IPS-15b (cell line): ENCODE data around the gene RAB35.

Experiments used
- H3K27me3 ChIP-seq: one replicate; pipeline ENCODE4 v1.6.1; 2013; ENCODE audit warnings: low read length; ENCODE audit not compliant: control insufficient read depth, insufficient read depth
- H3K36me3 ChIP-seq: one replicate; pipeline ENCODE4 v1.6.1; 2013; ENCODE audit warnings: low read length; ENCODE audit not compliant: control insufficient read depth, insufficient read depth
- H3K4me1 ChIP-seq: one replicate; pipeline ENCODE4 v1.6.1; 2013; ENCODE audit warnings: mild to moderate bottlenecking, low read length; ENCODE audit not compliant: control insufficient read depth, insufficient read depth
- H3K4me3 ChIP-seq: one replicate; pipeline ENCODE4 v1.5.1; 2013; ENCODE audit warnings: low read depth, low read length
- H3K9ac ChIP-seq: one replicate; pipeline ENCODE4 v1.6.1; 2013; ENCODE audit warnings: low read depth, mild to moderate bottlenecking, low read length
- H3K9me3 ChIP-seq: one replicate; pipeline ENCODE4 v1.6.1; 2013; ENCODE audit warnings: mild to moderate bottlenecking, low read length; ENCODE audit not compliant: control insufficient read depth, insufficient read depth

RAB35 gene

DNA sequence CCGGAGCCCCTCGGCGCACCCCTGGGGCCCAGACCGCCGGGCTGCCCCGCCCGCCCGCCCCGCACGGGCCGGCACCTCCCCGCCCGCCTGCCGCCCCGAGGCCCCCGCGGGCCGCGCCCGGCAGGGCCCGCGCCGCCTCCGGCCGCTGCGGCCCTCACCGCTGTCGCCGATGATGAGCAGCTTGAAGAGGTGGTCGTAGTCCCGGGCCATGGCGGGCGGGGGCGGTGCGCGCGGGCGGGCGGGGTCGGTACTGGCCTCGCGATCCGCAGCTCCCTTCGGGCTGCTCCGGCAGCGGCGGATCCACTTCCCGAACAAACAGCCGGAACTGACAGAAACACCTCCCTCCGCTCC, at the start of gene RAB35:
RAB35 (minus strand) TSS at position 313 of the 351 bp plus-strand sequence; CDS start at position 210, 103 bp downstream.
- Histone ChIP-seq H3K9me3 (no peaks in the 10 kb centered on the region), H3K36me3 (peaks cover 3% of the 10 kb centered on the region), H3K4me1 (peaks cover 13% of the 10 kb centered on the region), H3K4me3 (peak within 1 kb of the TSS; percentile 92), H3K9ac (peak within 1 kb of the TSS; percentile 87), H3K27me3 (no peaks in the 10 kb centered on the region)

GRCh38 chr12:120164293-120164692, 47.7 kb upstream of the RAB35 start:
- Histone ChIP-seq H3K36me3 (peaks cover 71% of the 10 kb centered on the region), H3K9ac (no peak overlapping the region), H3K27me3 (no peaks in the 10 kb centered on the region), H3K4me1 (no peaks in the 10 kb centered on the region), H3K4me3 (no peak overlapping the region), H3K9me3 (no peaks in the 10 kb centered on the region)

DNA sequence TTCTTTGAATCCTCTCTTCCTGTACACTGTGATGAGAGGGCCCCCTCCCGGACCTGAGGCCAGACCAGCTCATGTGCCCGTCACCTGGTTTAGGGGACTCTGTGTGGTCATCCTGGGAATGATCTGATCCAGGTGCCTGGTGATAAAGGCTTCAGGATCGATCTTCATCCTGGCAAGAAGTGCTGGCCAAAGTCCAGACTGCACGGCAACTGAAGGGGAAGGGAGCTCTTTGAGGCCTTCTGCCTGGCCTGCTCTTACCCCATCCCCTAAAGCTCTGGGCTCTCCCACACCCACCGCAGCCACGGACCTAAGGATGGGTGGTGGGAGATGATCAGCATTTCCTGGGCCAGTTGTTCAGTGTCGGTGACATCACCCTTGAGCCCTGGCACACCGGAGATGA, 46.2 kb upstream of the RAB35 start:
- Histone ChIP-seq H3K9me3 (no peaks in the 10 kb centered on the region), H3K4me3 (no peak overlapping the region), H3K36me3 (peaks cover 74% of the 10 kb centered on the region), H3K9ac (no peak overlapping the region), H3K27me3 (no peaks in the 10 kb centered on the region), H3K4me1 (no peaks in the 10 kb centered on the region)

DNA sequence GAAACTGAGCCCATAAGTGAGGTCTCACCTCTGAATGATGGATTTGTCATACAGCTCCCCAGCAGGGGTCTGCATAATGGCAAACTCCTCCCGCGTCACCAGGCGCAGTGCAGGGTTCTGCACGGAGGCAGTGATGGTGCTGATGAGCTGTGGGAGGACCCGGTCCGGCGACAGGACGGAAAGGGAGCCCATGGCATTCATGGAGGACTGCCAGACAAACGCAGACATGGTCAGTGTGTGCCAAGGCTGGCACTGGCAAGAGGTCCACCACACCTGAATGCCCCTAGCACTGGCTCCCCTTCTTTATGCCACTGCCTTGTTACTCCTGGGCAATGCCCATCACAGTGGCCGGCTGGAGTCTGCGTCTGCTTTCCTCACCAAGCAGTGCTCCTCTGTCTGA, 45.3 kb upstream of the RAB35 start:
- Histone ChIP-seq H3K36me3 (peaks cover 82% of the 10 kb centered on the region), H3K27me3 (no peaks in the 10 kb centered on the region), H3K9me3 (no peaks in the 10 kb centered on the region)

GRCh38 chr12:120159509-120160237, 43.1 kb upstream of the RAB35 start:
- Histone ChIP-seq H3K4me3 (no peak overlapping the region), H3K9me3 (no peaks in the 10 kb centered on the region), H3K36me3 (peaks cover 94% of the 10 kb centered on the region), H3K4me1 (no peaks in the 10 kb centered on the region), H3K9ac (no peak overlapping the region), H3K27me3 (no peaks in the 10 kb centered on the region)

More for the DNA sequence above, 45.3 kb upstream of the RAB35 start:
- H3K4me1 ChIP-seq = no peaks in the 10 kb centered on the region
- H3K4me3 ChIP-seq = no peak overlapping the region
- no peak overlapping the region for H3K9ac ChIP-seq

DNA sequence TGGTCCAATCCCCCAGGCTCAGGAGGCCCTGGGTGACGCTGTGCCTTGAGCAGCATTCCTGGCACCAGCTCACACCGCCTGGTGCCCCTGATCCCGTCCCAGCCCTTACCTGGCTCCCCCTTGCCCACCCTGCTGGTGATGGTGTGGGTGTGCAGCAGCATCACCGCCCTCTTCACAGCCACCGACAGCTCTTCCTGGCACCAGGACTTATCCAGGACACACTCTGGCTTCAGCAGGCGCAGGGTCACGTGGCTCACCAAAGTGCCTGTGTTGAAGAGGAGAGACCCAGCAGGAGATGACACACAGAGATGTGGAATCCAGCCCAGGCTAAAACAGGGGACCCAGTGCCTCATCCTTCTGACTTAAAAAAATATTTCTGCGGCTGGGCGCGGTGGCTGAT, 41.8 kb upstream of the RAB35 start:
- Histone ChIP-seq H3K4me1 (no peaks in the 10 kb centered on the region), H3K9ac (no peak overlapping the region), H3K4me3 (no peak overlapping the region), H3K27me3 (no peaks in the 10 kb centered on the region), H3K9me3 (no peaks in the 10 kb centered on the region), H3K36me3 (peaks cover 95% of the 10 kb centered on the region)

DNA sequence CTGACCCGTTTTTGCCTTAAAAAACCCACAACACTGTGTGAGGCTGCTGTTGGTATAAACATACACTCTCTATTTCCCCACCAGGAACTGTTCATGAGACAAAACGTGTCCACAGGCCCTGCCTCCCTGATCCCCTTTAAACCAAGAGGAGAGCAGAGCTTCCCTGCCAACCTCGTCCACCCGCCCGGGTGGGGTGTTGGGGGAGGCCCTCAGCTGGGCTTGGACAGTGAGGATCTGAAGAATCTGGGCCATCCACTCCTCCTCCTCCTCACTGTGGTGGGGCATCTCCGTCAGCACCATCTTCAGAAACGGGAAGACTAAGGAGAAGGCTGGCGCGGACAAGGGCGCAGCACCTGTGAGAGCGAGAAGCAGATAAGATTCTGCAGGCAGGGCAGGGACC, 41.1 kb upstream of the RAB35 start:
- Histone ChIP-seq H3K27me3 (no peaks in the 10 kb centered on the region), H3K4me3 (no peak overlapping the region), H3K9ac (no peak overlapping the region), H3K36me3 (peaks cover 95% of the 10 kb centered on the region), H3K4me1 (no peaks in the 10 kb centered on the region), H3K9me3 (no peaks in the 10 kb centered on the region)

DNA sequence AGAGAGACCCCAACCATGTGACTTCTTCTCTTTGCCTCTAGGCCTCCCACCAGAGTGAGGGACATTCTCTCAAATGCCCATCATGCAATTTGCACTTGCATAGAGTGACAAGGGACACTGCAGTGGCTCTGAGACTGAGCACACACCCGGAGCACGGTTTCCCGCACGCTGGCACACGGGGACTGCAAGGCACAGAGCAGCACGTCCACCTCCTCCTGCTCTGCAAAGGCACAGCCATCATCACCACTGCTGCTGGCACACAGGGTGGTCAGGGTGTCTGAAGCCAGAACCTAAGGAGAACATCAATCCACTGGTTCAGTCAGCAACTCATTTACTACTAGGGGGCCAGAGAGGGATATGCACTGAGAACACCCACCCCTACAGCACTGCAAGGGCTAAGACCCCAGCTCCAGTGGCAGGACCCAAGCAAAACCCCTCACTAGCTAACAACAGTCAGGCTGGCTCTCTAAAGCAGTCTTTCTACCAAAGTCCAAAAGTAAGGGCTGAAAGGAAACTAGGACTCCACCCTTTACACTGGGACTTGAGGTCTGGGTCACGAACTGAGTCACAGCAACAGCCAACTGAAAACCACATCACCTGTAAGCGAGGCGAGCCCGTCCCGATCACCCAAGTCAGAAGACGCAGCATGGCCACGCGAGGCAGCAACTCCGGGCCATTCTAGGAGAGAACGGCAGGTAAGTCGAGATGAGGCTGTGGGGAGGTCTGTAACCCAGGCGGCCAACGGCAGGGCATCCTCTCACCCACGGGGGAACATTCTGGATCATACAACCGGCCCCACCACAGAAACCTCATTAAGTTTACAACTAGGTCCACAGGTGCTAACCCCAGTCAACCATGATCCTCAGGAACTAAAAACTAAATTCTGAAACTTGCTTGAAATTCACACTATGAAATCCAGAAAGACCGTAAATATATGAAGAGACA, 40.0 kb upstream of the RAB35 start:
- H3K36me3 ChIP-seq = peaks cover 87% of the 10 kb centered on the region
- H3K9ac ChIP-seq = no peak overlapping the region
- H3K4me3 ChIP-seq = no peak overlapping the region
- no peaks in the 10 kb centered on the region for H3K9me3 ChIP-seq
- H3K4me1 ChIP-seq = no peaks in the 10 kb centered on the region
- no peaks in the 10 kb centered on the region for H3K27me3 ChIP-seq

GRCh38 chr12:120155072-120155471, 38.5 kb upstream of the RAB35 start:
- Histone ChIP-seq H3K36me3 (peaks cover 83% of the 10 kb centered on the region), H3K27me3 (no peaks in the 10 kb centered on the region), H3K4me3 (no peak overlapping the region), H3K9ac (no peak overlapping the region), H3K9me3 (no peaks in the 10 kb centered on the region), H3K4me1 (no peaks in the 10 kb centered on the region)

DNA sequence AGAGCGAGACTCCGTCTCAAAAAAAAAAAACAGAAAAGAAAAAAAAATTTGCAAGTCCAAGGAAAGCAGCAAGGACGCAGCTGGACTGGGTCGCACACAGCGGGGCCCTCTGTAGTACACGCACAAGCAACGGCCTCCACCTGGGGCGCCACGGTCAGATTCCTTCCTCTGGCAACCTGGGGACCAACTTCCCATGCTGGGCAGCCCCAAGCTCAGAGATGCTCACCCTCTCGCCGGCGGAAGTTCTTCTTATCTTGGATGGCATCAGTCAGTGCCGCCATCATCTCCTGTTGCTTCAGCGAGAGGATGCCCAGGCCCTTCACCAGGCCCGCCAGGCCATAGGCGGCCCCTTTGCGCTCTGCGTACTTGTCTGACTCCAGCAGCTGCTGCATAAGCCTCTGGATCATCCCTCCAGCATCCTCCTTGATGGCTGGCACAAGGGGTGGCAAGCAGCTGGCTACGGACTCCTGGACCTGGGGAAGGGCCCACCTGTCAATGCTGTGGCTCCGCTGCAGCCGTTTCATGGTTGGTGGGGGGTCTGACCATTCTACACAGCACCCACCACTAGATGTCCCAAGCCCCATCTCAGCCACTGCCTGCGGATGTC, 34.5 kb upstream of the RAB35 start:
- H3K4me1 ChIP-seq = no peaks in the 10 kb centered on the region
- H3K4me3 ChIP-seq = no peak overlapping the region
- no peaks in the 10 kb centered on the region for H3K9me3 ChIP-seq
- H3K9ac ChIP-seq = no peak overlapping the region
- H3K36me3 ChIP-seq = peaks cover 77% of the 10 kb centered on the region
- H3K27me3 ChIP-seq = no peaks in the 10 kb centered on the region

GRCh38 chr12:120148011-120148410, 31.5 kb upstream of the RAB35 start:
- H3K27me3 ChIP-seq = no peaks in the 10 kb centered on the region
- H3K9me3 ChIP-seq = no peaks in the 10 kb centered on the region
- no peak overlapping the region for H3K9ac ChIP-seq
- peaks cover 70% of the 10 kb centered on the region for H3K36me3 ChIP-seq
- H3K4me1 ChIP-seq = no peaks in the 10 kb centered on the region
- no peak overlapping the region for H3K4me3 ChIP-seq
